Kidney tubule cell (primary cell): ENCODE results near the gene VRTN.
"Not testable (repeated sequence)": the region's sequence is repeated elsewhere in the genome, so short reads cannot be mapped to it uniquely, and the experiment has no call there.

ENCODE experiments used
- DNase-seq: peaks from one replicate; pipeline ENCODE4 v3.0.0-alpha.2; 2018; ENCODE audit warnings: low spot score

The VRTN gene

GRCh38 chr14:74348241-74348734, at the start of gene VRTN:
TSS of gene VRTN (plus strand) at chr14:74348471. CDS start at chr14:74356784, 8,313 bp downstream.
- no peak for DNase-seq

GRCh38 chr14:74299061-74299545, 49.2 kb upstream of the VRTN start:
- DNase-seq: peak; percentile 67

- DNase-seq: no peak
These were observed 46.6 kb upstream of the VRTN start for GRCh38 chr14:74301594-74302151.

GRCh38 chr14:74302152-74302628, 46.1 kb upstream of the VRTN start:
- DNase-seq: peak; percentile 69

GRCh38 chr14:74302634-74303569, 45.4 kb upstream of the VRTN start, which contains the start of gene ABCD4:
TSS of gene ABCD4 (minus strand) at chr14:74302934. CDS start at chr14:74302912, 22 bp downstream.
- peak; percentile 94 for DNase-seq

- peak; percentile 29 for DNase-seq
These were observed 39.6 kb upstream of the VRTN start for GRCh38 chr14:74308695-74309094.

GRCh38 chr14:74309125-74310022, 38.9 kb upstream of the VRTN start:
- no peak for DNase-seq

GRCh38 chr14:74312161-74312560, 36.1 kb upstream of the VRTN start:
- no peak for DNase-seq

GRCh38 chr14:74313601-74314000, 34.7 kb upstream of the VRTN start:
- DNase-seq: no peak

- peak; percentile 65 for DNase-seq
These were observed 33.7 kb upstream of the VRTN start for GRCh38 chr14:74314576-74314975.

GRCh38 chr14:74324931-74325361, 23.3 kb upstream of the VRTN start:
- peak; percentile 25 for DNase-seq

- no peak for DNase-seq
These were observed 22.8 kb upstream of the VRTN start for GRCh38 chr14:74325446-74325845.

GRCh38 chr14:74326369-74327152, 21.7 kb upstream of the VRTN start:
- no peak for DNase-seq

- DNase-seq: not testable (repeated sequence)
These were observed 18.2 kb upstream of the VRTN start for GRCh38 chr14:74329950-74330552.

- peak; percentile 21 for DNase-seq
These were observed 14.4 kb upstream of the VRTN start for GRCh38 chr14:74333909-74334308.

GRCh38 chr14:74346341-74346740, 1.9 kb upstream of the VRTN start:
- no peak for DNase-seq

- DNase-seq: no peak
These were observed 1.0 kb upstream of the VRTN start for GRCh38 chr14:74347097-74347794.

- no peak for DNase-seq
These were observed 523 bp upstream of the VRTN start for GRCh38 chr14:74347795-74348100.

GRCh38 chr14:74348735-74349463, 628 bp downstream of the VRTN start:
- no peak for DNase-seq
